Measurements from ENCODE around the gene CACUL1. TPM values are rescaled to one million over a fixed set of nuclear protein-coding genes. Genes with fewer than 3 reads are reported as not detected.

CACUL1 gene
- total RNA-seq, 6 experiments from 2014 or later, result 15.5 to 26.4 (median 17.8) TPM

- Histone ChIP-seq H3K27me3 (no peaks in the 10 kb centered on the region), H3K27ac (no peak overlapping the region), H3K36me3 (no peaks in the 10 kb centered on the region), H3K4me3 (no peak overlapping the region), H3K9me3 (no peaks in the 10 kb centered on the region), H3K4me1 (peaks cover 0 to 48% (median 11%) of the 10 kb centered on the region in 4 donors)
- intact Hi-C loops (cut with DNase I), result no loop called here
- DNase-seq, result no peak
- peak in 1 of 4 donors; percentile 31 for ATAC-seq
- 60% methylated on average over 2 of the region's 2 CpGs for WGBS (ENCODE audit: insufficient coverage, low coverage, low lambda C conversion rate, missing lambda C conversion rate)
- TF ChIP-seq, protein P1, sequence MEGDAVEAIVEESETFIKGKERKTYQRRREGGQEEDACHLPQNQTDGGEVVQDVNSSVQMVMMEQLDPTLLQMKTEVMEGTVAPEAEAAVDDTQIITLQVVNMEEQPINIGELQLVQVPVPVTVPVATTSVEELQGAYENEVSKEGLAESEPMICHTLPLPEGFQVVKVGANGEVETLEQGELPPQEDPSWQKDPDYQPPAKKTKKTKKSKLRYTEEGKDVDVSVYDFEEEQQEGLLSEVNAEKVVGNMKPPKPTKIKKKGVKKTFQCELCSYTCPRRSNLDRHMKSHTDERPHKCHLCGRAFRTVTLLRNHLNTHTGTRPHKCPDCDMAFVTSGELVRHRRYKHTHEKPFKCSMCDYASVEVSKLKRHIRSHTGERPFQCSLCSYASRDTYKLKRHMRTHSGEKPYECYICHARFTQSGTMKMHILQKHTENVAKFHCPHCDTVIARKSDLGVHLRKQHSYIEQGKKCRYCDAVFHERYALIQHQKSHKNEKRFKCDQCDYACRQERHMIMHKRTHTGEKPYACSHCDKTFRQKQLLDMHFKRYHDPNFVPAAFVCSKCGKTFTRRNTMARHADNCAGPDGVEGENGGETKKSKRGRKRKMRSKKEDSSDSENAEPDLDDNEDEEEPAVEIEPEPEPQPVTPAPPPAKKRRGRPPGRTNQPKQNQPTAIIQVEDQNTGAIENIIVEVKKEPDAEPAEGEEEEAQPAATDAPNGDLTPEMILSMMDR (IDR thresholded peaks at IDR 0.05), result no peak
- no peak for TF ChIP-seq POLR2A (IDR thresholded peaks at IDR 0.05)
These were observed 12.7 kb downstream of the CACUL1 start for GRCh38 chr10:118742032-118742431.

- H3K9me3 ChIP-seq, result no peaks in the 10 kb centered on the region
- WGBS (ENCODE audit: insufficient coverage, low coverage, low lambda C conversion rate, missing lambda C conversion rate), result 100% methylated on average over 1 of the region's 2 CpGs
- TF ChIP-seq, protein P1 (IDR thresholded peaks at IDR 0.05), result no peak
- TF ChIP-seq POLR2A (IDR thresholded peaks at IDR 0.05), result no peak
- intact Hi-C loops (cut with DNase I), result no loop called here
- no peak for ATAC-seq
- H3K27me3 ChIP-seq, result no peaks in the 10 kb centered on the region
- peaks cover 0 to 36% (median 8%) of the 10 kb centered on the region in 4 donors for H3K4me1 ChIP-seq
- no peak for DNase-seq
- H3K36me3 ChIP-seq, result no peaks in the 10 kb centered on the region
- no peak overlapping the region for H3K27ac ChIP-seq
- no peak overlapping the region for H3K4me3 ChIP-seq
These were observed 16.4 kb downstream of the CACUL1 start for GRCh38 chr10:118738406-118738805.

- TF ChIP-seq, protein P1 (IDR thresholded peaks at IDR 0.05), result no peak
- TF ChIP-seq POLR2A (IDR thresholded peaks at IDR 0.05), result no peak
- peak in 1 of 4 donors; percentile 19 for ATAC-seq
- Histone ChIP-seq H3K36me3 (no peaks in the 10 kb centered on the region), H3K4me3 (no peak overlapping the region), H3K9me3 (no peaks in the 10 kb centered on the region), H3K27me3 (no peaks in the 10 kb centered on the region), H3K27ac (no peak overlapping the region), H3K4me1 (peaks cover 0 to 36% (median 8%) of the 10 kb centered on the region in 4 donors)
- 79% methylated on average over 3 of the region's 3 CpGs for WGBS (ENCODE audit: insufficient coverage, low coverage, low lambda C conversion rate, missing lambda C conversion rate)
- intact Hi-C loops (cut with DNase I), result no loop called here
- DNase-seq, result no peak
These were observed 17.0 kb downstream of the CACUL1 start for GRCh38 chr10:118737603-118738302.

DNA sequence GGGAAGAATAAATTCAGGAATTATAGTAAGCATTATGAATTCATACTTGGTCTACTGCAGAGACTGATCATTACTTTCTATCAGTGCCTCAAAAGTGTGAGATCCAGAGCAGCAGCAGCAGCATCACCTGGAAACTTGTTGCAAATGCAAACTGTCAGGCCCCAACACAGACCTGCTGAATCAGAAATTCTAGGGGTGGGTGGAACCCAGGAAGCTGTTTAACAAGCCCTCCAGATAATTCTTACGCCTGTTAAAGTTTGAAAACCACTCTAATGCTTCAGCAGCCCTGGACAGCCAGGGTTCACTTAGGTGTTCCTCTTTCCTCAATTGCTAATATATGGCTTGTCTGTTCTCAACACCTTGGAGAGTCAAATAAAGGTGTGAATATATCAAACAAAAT, 19.5 kb downstream of the CACUL1 start:
- DNase-seq, result no peak
- intact Hi-C loops (cut with DNase I), result no loop called here
- no peaks in the 10 kb centered on the region for H3K9me3 ChIP-seq
- H3K27ac ChIP-seq, result no peak overlapping the region
- H3K4me3 ChIP-seq, result no peak overlapping the region
- H3K4me1 ChIP-seq, result peaks cover 0 to 33% (median 4%) of the 10 kb centered on the region in 4 donors
- TF ChIP-seq POLR2A (IDR thresholded peaks at IDR 0.05), result no peak
- TF ChIP-seq, protein P1 (IDR thresholded peaks at IDR 0.05), result no peak
- no peaks in the 10 kb centered on the region for H3K27me3 ChIP-seq
- ATAC-seq, result no peak
- no peaks in the 10 kb centered on the region for H3K36me3 ChIP-seq
- 50% methylated on average over 1 of the region's 1 CpG for WGBS (ENCODE audit: insufficient coverage, low coverage, low lambda C conversion rate, missing lambda C conversion rate)
